PC-3 (cell line): Measurements from ENCODE around the gene C3orf22. TPM values are rescaled to one million over a fixed set of nuclear protein-coding genes. Genes with fewer than 3 reads are reported as not detected.

Experiments used
- ATAC-seq: fragments of 200-7000 bp; cut with Tn5 transposase; 2 replicates; pipeline ENCODE4 v1.9.1; 2020; ENCODE audit warnings: mild to moderate bottlenecking, moderate library complexity
- BruUV-seq: library from RNA; stranded (reverse); fragments of 400-500 nt; replicated peaks from 2 replicates; lab custom pipeline; 2021; lab: Mats Ljungman, UMichigan
- CTCF ChIA-PET: fragments of 300-600 bp; sonication (Branson Sonifier 250); formaldehyde crosslinking; loops from one replicate; lab custom pipeline; 2022; ENCODE audit warnings: antibody characterized with exemption; lab: Charles Lee
- POLR2A ChIA-PET: fragments of 300-600 bp; sonication (Branson Sonifier 250); formaldehyde crosslinking; loops from one replicate; lab custom pipeline; 2022; ENCODE audit warnings: antibody characterized with exemption; ENCODE audit not compliant: unreplicated experiment; lab: Charles Lee
- DNase-seq: peaks from one replicate; pipeline ENCODE4 v3.0.0-alpha.2; 2015
- H2AFZ ChIP-seq: fragments of 300-600 bp; sonication (generic); 2 replicates; pipeline ENCODE4 v1.6.0; 2016; ENCODE audit warnings: antibody characterized with exemption, low read length
- H3F3A ChIP-seq: fragments of 300-600 bp; sonication (generic); one replicate; pipeline ENCODE4 v1.6.0; 2017; ENCODE audit warnings: antibody characterized with exemption, low read length, control low read depth, mild to moderate bottlenecking; ENCODE audit not compliant: unreplicated experiment
- H3K27ac ChIP-seq: fragments of 300-600 bp; sonication (generic); 2 replicates; pipeline ENCODE4 v1.5.1; 2016; ENCODE audit warnings: mild to moderate bottlenecking, low read length
- H3K27me3 ChIP-seq: fragments of 300-600 bp; sonication (generic); 2 replicates; pipeline ENCODE4 v1.6.1; 2016; ENCODE audit warnings: low read length, mixed read lengths
- H3K36me3 ChIP-seq: fragments of 300-600 bp; sonication (generic); 2 replicates; pipeline ENCODE4 v1.6.1; 2016; ENCODE audit warnings: low read depth, mixed run types, low read length, mixed read lengths
- H3K4me1 ChIP-seq: fragments of 300-600 bp; sonication (generic); 2 replicates; pipeline ENCODE4 v1.5.1; 2016; ENCODE audit warnings: low read length; ENCODE audit not compliant: insufficient read depth
- H3K4me2 ChIP-seq: fragments of 300-600 bp; sonication (generic); 2 replicates; pipeline ENCODE4 v1.6.0; 2016; ENCODE audit warnings: low read length
- H3K4me3 ChIP-seq: fragments of 300-600 bp; sonication (generic); 2 replicates; pipeline ENCODE4 v1.5.1; 2016; ENCODE audit warnings: mild to moderate bottlenecking, low read length, mixed read lengths
- H3K79me2 ChIP-seq: fragments of 300-600 bp; sonication (generic); 2 replicates; pipeline ENCODE4 v1.6.1; 2017; ENCODE audit warnings: low read length, mixed read lengths
- H3K9ac ChIP-seq: fragments of 300-600 bp; sonication (generic); 2 replicates; pipeline ENCODE4 v1.6.0; 2016; ENCODE audit warnings: mild to moderate bottlenecking, low read length
- H3K9me2 ChIP-seq: fragments of 300-600 bp; sonication (generic); replicated peaks from 2 replicates; pipeline ENCODE4 v1.6.1; 2016; ENCODE audit warnings: mixed run types, low read length, mixed read lengths
- H3K9me3 ChIP-seq: fragments of 300-600 bp; sonication (generic); 2 replicates; pipeline ENCODE4 v1.6.1; 2016; ENCODE audit warnings: low read length, mixed read lengths
- H4K20me1 ChIP-seq: fragments of 300-600 bp; sonication (generic); 2 replicates; pipeline ENCODE4 v1.6.1; 2016; ENCODE audit warnings: low read length, mixed read lengths
- EZH2 ChIP-seq: fragments of 300-600 bp; sonication (generic); IDR thresholded peaks from one replicate; pipeline ENCODE4 v1.6.1; 2017; ENCODE audit warnings: antibody characterized with exemption, mild to moderate bottlenecking, low read length; ENCODE audit not compliant: unreplicated experiment
- EZH2phosphoT487 ChIP-seq: fragments of 300-600 bp; sonication (generic); IDR thresholded peaks from 2 replicates; pipeline ENCODE4 v1.6.1; 2018; ENCODE audit warnings: mild to moderate bottlenecking, antibody characterized with exemption, low read length, borderline replicate concordance
- intact Hi-C: fragments of 100-400 bp; cut with micrococcal nuclease; formaldehyde crosslinking; loops from 2 replicates; pipeline ENCODE4 v1.9.0; 2023
- total RNA-seq: library from RNA; depleted of rRNA; stranded (reverse); fragments of >200 nt; gene quantifications from 2 replicates; pipeline ENCODE4 v1.2.3, GENCODE V29; 2014
- TF ChIP-seq, protein P1 (sequence below): fragments of 300-600 bp; sonication (generic); conservative IDR thresholded peaks from 2 replicates; pipeline ENCODE4 v1.5.1; 2017; ENCODE audit warnings: antibody characterized with exemption, low read depth, mild to moderate bottlenecking, low read length

The C3orf22 gene
- total RNA-seq, 1 experiment from 2014 or later = not detected

DNA sequence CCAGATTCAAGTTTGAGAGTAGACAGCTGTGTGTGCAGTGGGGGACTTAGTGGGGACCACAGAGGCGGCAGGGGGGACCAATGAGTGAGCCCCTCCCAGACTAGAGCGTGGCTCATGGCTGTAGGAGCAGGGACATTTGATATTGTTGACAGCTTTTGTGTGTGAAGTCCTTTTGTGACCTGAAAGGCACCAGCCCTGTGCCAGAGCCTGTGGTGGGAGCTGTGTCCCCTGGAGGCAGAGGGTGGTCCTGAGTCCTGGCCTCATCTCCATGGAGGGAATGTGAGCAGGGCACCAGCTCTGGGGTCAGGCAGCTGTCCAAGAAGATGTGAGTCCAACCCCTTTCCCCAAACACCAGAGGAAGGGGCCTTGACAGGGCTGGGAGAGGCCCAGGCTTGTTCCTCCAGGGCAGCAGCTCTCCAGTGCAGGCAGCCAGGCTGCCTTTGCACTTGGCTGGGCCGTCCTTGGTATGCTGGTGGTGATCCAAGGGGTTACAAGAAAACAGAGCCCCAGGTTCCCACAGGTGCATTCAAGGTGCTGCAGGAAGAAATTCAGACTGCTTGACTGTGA lies 10.1 kb upstream of the C3orf22 start:
- Histone ChIP-seq H3K4me3 (no peak overlapping the region), H4K20me1 (no peaks in the 10 kb centered on the region), H3K4me1 (no peaks in the 10 kb centered on the region), H3K27me3 (peaks cover 12% of the 10 kb centered on the region; the same call in 1 of the 2 replicates), H3K9ac (no peak overlapping the region), H3K9me3 (no peaks in the 10 kb centered on the region), H3K9me2 (no peaks in the 10 kb centered on the region), H3K4me2 (no peak overlapping the region), H3K36me3 (no peaks in the 10 kb centered on the region), H3K27ac (no peak overlapping the region), H3K79me2 (no peaks in the 10 kb centered on the region), H3F3A (no peaks in the 10 kb centered on the region), H2AFZ (no peak overlapping the region)
- no peak for DNase-seq
- TF ChIP-seq, protein P1, sequence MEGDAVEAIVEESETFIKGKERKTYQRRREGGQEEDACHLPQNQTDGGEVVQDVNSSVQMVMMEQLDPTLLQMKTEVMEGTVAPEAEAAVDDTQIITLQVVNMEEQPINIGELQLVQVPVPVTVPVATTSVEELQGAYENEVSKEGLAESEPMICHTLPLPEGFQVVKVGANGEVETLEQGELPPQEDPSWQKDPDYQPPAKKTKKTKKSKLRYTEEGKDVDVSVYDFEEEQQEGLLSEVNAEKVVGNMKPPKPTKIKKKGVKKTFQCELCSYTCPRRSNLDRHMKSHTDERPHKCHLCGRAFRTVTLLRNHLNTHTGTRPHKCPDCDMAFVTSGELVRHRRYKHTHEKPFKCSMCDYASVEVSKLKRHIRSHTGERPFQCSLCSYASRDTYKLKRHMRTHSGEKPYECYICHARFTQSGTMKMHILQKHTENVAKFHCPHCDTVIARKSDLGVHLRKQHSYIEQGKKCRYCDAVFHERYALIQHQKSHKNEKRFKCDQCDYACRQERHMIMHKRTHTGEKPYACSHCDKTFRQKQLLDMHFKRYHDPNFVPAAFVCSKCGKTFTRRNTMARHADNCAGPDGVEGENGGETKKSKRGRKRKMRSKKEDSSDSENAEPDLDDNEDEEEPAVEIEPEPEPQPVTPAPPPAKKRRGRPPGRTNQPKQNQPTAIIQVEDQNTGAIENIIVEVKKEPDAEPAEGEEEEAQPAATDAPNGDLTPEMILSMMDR = no peak
- TF ChIP-seq EZH2 = no peak
- no peak for TF ChIP-seq EZH2phosphoT487
- POLR2A ChIA-PET = no interaction called here
- intact Hi-C loops = no loop called here
- no TSS peak for BruUV-seq
- ATAC-seq = no peak
- CTCF ChIA-PET = no interaction called here

DNA sequence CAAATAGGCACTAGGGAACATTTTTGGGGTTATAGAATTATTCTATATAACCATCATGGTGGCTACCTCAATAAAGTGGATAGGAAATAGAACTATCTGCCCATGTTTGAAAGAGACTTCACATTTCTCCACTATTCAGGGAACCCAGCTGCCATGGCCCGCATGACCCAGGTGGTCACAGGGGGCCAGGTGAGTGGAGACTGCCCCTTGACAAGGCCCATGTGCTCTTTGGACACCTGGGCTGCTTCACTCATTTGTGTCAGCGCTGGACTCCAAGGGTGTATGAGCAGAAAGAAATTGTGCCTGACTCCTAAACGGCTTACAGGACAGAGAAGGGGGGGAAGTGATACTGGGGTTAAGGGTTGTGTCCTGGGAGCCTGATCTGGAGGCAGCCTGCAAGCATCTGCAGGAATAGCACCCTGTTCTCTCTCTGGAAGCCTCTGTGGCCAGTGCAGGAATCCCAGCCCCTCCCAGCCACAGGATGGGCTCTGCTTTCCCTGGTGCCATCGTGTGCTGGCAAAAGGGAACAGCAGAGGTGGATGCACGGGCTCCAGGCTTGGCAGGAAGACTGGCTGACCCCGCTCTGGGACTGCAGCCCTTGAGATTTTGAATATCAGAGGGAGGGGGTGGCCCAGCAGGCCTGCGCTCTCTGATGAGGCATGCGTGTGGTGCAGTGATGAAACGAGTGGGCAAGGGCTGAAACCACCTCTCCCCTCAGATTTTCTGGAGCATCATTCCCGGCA lies 9.1 kb upstream of the C3orf22 start:
- no TSS peak for BruUV-seq

More for the DNA sequence above, 9.1 kb upstream of the C3orf22 start:
- ATAC-seq = peak; percentile 73
- Histone ChIP-seq H3K27me3 (peaks cover 13% of the 10 kb centered on the region; the same call in 1 of the 2 replicates), H3K9me3 (no peaks in the 10 kb centered on the region), H3K4me3 (no peak overlapping the region), H3F3A (no peaks in the 10 kb centered on the region), H4K20me1 (no peaks in the 10 kb centered on the region), H3K79me2 (no peaks in the 10 kb centered on the region), H2AFZ (no peak overlapping the region), H3K9ac (no peak overlapping the region), H3K36me3 (no peaks in the 10 kb centered on the region), H3K4me2 (no peak overlapping the region), H3K27ac (no peak overlapping the region), H3K4me1 (no peaks in the 10 kb centered on the region), H3K9me2 (no peaks in the 10 kb centered on the region)
- ChIA-PET POLR2A (no interaction called here), CTCF (no interaction called here)
- intact Hi-C loops = no loop called here
- TF ChIP-seq, protein P1 = 0 out of 2 replicates have a peak, but pooled peaks have one; percentile 18
- TF ChIP-seq EZH2 = no peak
- peak; percentile 13 for DNase-seq
